ENCODE measurements around the gene USP2.

The USP2 gene

DNA sequence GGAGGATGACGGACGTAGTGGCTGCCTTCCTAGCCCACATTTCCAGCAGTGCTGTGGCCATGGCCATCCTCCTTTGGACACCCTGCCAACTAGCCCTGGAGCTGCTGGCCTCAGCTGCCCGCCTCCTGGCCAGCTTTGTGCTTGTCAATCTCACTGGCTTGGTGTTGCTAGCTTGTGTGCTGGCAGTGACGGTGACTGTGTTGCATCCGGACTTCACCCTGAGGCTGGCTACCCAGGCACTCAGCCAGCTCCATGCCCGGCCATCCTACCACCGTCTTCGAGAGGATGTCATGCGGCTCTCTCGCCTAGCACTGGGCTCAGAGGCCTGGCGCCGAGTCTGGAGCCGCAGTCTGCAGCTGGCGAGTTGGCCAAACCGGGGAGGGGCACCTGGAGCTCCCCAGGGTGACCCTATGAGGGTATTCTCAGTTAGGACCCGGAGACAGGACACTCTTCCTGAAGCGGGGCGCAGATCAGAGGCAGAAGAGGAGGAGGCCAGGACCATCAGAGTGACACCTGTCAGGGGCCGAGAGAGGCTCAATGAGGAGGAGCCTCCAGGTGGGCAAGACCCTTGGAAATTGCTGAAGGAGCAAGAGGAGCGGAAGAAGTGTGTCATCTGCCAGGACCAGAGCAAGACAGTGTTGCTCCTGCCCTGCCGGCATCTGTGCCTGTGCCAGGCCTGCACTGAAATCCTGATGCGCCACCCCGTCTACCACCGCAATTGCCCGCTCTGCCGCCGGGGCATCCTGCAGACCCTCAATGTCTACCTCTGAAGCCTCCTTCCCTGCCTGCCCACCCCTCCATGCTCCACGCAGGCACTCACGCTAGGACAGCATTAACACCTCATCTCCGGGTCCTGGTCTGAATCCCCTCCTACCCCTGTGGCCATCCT, 45.6 kb downstream of the USP2 start (continued):
- TF ChIP-seq, protein P1, sequence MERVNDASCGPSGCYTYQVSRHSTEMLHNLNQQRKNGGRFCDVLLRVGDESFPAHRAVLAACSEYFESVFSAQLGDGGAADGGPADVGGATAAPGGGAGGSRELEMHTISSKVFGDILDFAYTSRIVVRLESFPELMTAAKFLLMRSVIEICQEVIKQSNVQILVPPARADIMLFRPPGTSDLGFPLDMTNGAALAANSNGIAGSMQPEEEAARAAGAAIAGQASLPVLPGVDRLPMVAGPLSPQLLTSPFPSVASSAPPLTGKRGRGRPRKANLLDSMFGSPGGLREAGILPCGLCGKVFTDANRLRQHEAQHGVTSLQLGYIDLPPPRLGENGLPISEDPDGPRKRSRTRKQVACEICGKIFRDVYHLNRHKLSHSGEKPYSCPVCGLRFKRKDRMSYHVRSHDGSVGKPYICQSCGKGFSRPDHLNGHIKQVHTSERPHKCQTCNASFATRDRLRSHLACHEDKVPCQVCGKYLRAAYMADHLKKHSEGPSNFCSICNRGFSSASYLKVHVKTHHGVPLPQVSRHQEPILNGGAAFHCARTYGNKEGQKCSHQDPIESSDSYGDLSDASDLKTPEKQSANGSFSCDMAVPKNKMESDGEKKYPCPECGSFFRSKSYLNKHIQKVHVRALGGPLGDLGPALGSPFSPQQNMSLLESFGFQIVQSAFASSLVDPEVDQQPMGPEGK (CRISPR knock-in tag; IDR thresholded peaks at IDR 0.05; ENCODE audit: borderline replicate concordance): no peak
- TF ChIP-seq ZNF8 (CRISPR knock-in tag; IDR thresholded peaks at IDR 0.05) (no peak), TOX (CRISPR knock-in tag; IDR thresholded peaks at IDR 0.05; ENCODE audit: borderline replicate concordance) (no peak), SNAI2 (CRISPR knock-in tag; IDR thresholded peaks at IDR 0.05) (no peak)

DNA sequence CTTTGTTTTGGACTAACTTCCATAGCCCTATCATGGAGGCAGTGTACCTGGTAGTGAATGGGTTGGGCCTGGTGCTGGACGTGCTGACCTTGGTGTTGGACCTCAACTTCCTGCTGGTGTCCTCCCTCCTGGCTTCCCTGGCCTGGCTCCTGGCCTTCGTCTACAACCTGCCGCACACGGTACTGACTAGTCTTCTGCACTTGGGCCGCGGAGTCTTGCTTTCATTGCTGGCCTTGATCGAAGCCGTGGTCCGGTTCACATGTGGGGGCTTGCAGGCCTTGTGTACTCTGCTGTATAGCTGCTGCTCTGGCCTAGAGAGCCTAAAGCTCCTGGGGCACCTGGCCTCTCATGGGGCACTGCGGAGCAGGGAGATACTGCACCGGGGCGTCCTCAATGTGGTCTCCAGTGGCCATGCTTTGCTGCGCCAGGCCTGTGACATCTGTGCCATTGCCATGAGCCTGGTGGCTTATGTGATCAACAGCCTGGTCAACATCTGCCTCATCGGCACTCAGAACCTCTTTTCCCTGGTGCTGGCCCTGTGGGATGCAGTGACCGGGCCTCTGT, 46.3 kb downstream of the USP2 start:
- no peak for ATAC-seq
- TF ChIP-seq CSDC2 (CRISPR knock-in tag; IDR thresholded peaks at IDR 0.05): no peak
- TF ChIP-seq ZNF70 (CRISPR knock-in tag; IDR thresholded peaks at IDR 0.05): no peak
- TF ChIP-seq ISL1 (CRISPR knock-in tag; IDR thresholded peaks at IDR 0.05): no peak
- TF ChIP-seq, protein P2, sequence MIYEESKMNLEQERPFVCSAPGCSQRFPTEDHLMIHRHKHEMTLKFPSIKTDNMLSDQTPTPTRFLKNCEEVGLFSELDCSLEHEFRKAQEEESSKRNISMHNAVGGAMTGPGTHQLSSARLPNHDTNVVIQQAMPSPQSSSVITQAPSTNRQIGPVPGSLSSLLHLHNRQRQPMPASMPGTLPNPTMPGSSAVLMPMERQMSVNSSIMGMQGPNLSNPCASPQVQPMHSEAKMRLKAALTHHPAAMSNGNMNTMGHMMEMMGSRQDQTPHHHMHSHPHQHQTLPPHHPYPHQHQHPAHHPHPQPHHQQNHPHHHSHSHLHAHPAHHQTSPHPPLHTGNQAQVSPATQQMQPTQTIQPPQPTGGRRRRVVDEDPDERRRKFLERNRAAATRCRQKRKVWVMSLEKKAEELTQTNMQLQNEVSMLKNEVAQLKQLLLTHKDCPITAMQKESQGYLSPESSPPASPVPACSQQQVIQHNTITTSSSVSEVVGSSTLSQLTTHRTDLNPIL (CRISPR knock-in tag; IDR thresholded peaks at IDR 0.05; ENCODE audit: low read depth): no peak
- no peak for TF ChIP-seq GLIS3 (CRISPR knock-in tag; IDR thresholded peaks at IDR 0.05)
- no peak for TF ChIP-seq RARB (CRISPR knock-in tag; IDR thresholded peaks at IDR 0.05)
- TF ChIP-seq ZFP3 (CRISPR knock-in tag; IDR thresholded peaks at IDR 0.05): no peak
- no peak for TF ChIP-seq TOX (CRISPR knock-in tag; IDR thresholded peaks at IDR 0.05; ENCODE audit: borderline replicate concordance)
- TF ChIP-seq, protein P3, sequence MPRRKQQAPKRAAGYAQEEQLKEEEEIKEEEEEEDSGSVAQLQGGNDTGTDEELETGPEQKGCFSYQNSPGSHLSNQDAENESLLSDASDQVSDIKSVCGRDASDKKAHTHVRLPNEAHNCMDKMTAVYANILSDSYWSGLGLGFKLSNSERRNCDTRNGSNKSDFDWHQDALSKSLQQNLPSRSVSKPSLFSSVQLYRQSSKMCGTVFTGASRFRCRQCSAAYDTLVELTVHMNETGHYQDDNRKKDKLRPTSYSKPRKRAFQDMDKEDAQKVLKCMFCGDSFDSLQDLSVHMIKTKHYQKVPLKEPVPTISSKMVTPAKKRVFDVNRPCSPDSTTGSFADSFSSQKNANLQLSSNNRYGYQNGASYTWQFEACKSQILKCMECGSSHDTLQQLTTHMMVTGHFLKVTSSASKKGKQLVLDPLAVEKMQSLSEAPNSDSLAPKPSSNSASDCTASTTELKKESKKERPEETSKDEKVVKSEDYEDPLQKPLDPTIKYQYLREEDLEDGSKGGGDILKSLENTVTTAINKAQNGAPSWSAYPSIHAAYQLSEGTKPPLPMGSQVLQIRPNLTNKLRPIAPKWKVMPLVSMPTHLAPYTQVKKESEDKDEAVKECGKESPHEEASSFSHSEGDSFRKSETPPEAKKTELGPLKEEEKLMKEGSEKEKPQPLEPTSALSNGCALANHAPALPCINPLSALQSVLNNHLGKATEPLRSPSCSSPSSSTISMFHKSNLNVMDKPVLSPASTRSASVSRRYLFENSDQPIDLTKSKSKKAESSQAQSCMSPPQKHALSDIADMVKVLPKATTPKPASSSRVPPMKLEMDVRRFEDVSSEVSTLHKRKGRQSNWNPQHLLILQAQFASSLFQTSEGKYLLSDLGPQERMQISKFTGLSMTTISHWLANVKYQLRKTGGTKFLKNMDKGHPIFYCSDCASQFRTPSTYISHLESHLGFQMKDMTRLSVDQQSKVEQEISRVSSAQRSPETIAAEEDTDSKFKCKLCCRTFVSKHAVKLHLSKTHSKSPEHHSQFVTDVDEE (CRISPR knock-in tag; IDR thresholded peaks at IDR 0.05): no peak
- TF ChIP-seq, protein P4, sequence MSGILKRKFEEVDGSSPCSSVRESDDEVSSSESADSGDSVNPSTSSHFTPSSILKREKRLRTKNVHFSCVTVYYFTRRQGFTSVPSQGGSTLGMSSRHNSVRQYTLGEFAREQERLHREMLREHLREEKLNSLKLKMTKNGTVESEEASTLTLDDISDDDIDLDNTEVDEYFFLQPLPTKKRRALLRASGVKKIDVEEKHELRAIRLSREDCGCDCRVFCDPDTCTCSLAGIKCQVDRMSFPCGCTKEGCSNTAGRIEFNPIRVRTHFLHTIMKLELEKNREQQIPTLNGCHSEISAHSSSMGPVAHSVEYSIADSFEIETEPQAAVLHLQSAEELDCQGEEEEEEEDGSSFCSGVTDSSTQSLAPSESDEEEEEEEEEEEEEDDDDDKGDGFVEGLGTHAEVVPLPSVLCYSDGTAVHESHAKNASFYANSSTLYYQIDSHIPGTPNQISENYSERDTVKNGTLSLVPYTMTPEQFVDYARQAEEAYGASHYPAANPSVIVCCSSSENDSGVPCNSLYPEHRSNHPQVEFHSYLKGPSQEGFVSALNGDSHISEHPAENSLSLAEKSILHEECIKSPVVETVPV (CRISPR knock-in tag; IDR thresholded peaks at IDR 0.05): no peak
- no peak for TF ChIP-seq ZC3H10 (CRISPR knock-in tag; IDR thresholded peaks at IDR 0.05)
- TF ChIP-seq ARNTL (CRISPR knock-in tag; IDR thresholded peaks at IDR 0.05; ENCODE audit: borderline replicate concordance, low read depth): no peak
- TF ChIP-seq ZFP30 (CRISPR knock-in tag; IDR thresholded peaks at IDR 0.05): no peak
- no peak for TF ChIP-seq SNAI2 (CRISPR knock-in tag; IDR thresholded peaks at IDR 0.05)
- TF ChIP-seq, protein P1 (CRISPR knock-in tag; IDR thresholded peaks at IDR 0.05; ENCODE audit: borderline replicate concordance): no peak
- TF ChIP-seq PPARA (CRISPR knock-in tag; IDR thresholded peaks at IDR 0.05; ENCODE audit: borderline replicate concordance): no peak
- TF ChIP-seq ZNF8 (CRISPR knock-in tag; IDR thresholded peaks at IDR 0.05): no peak
- no peak for TF ChIP-seq OSR1 (CRISPR knock-in tag; IDR thresholded peaks at IDR 0.05)
- TF ChIP-seq ESRRG (CRISPR knock-in tag; IDR thresholded peaks at IDR 0.05): no peak
- TF ChIP-seq BACH2 (CRISPR knock-in tag; IDR thresholded peaks at IDR 0.05; ENCODE audit: borderline replicate concordance): no peak

Data from SK-N-SH treated with all-trans-retinoic acid at 6 μM for 48 hours (cell line).